ENCODE results near the gene ANKRD40. TPM values are rescaled to one million over a fixed set of nuclear protein-coding genes. Genes with fewer than 3 reads are reported as not detected.
A peak's percentile ranks its signal among the peaks of the same experiment; 100 is the strongest.

ANKRD40 gene
- total RNA-seq, 2 donors from 2014 or later, result 20.1 to 25.1 TPM

GRCh38 chr17:50661795-50662391, 45.8 kb downstream of the ANKRD40 start:
- no peak overlapping the region for H3K4me3 ChIP-seq
- intact Hi-C loops (cut with DNase I), result no loop called here
- no peaks in the 10 kb centered on the region for H3K36me3 ChIP-seq
- H3K4me1 ChIP-seq, result peaks cover 17% of the 10 kb centered on the region
- H3K27me3 ChIP-seq, result no peaks in the 10 kb centered on the region
- DNase-seq, result peak; percentile 88
- peak overlapping the region in 1 of 2 donors; percentile 69 for H3K9ac ChIP-seq (ENCODE audit: low read depth in 2 of 2, low read length in 2 of 2)
- no peak for TF ChIP-seq CTCF (IDR thresholded peaks at IDR 0.05)
- peak overlapping the region; percentile 76 for H3K27ac ChIP-seq
- H3K9me3 ChIP-seq, result no peaks in the 10 kb centered on the region

- no peak for TF ChIP-seq CTCF (IDR thresholded peaks at IDR 0.05)
- Histone ChIP-seq H3K27ac (peak overlapping the region; percentile 76), H3K27me3 (no peaks in the 10 kb centered on the region), H3K36me3 (no peaks in the 10 kb centered on the region), H3K4me3 (no peak overlapping the region), H3K9ac (ENCODE audit: low read depth in 2 of 2, low read length in 2 of 2) (peak overlapping the region in 1 of 2 donors; percentile 69), H3K4me1 (peaks cover 17% of the 10 kb centered on the region), H3K9me3 (no peaks in the 10 kb centered on the region)
- DNase-seq, result no peak
- intact Hi-C loops (cut with DNase I), result no loop called here
These were observed 46.4 kb downstream of the ANKRD40 start for GRCh38 chr17:50661348-50661747.

- Histone ChIP-seq H3K9me3 (no peaks in the 10 kb centered on the region), H3K9ac (ENCODE audit: low read depth in 2 of 2, low read length in 2 of 2) (peak overlapping the region; percentile 28 to 69), H3K27ac (peak overlapping the region; percentile 76), H3K4me1 (peaks cover 17% of the 10 kb centered on the region), H3K36me3 (no peaks in the 10 kb centered on the region), H3K4me3 (no peak overlapping the region), H3K27me3 (no peaks in the 10 kb centered on the region)
- intact Hi-C loops (cut with DNase I), result no loop called here
- no peak for DNase-seq
- TF ChIP-seq CTCF (IDR thresholded peaks at IDR 0.05), result no peak
These were observed 46.8 kb downstream of the ANKRD40 start for GRCh38 chr17:50660887-50661345.

- Histone ChIP-seq H3K27me3 (no peaks in the 10 kb centered on the region), H3K27ac (peak overlapping the region; percentile 76), H3K4me3 (no peak overlapping the region), H3K4me1 (peaks cover 17% of the 10 kb centered on the region), H3K9ac (ENCODE audit: low read depth in 2 of 2, low read length in 2 of 2) (peak overlapping the region; percentile 36 to 69), H3K9me3 (no peaks in the 10 kb centered on the region), H3K36me3 (no peaks in the 10 kb centered on the region)
- intact Hi-C loops (cut with DNase I), result no loop called here
- peak; percentile 80 for DNase-seq
- TF ChIP-seq CTCF (IDR thresholded peaks at IDR 0.05), result no peak
These were observed 47.5 kb downstream of the ANKRD40 start for GRCh38 chr17:50660042-50660886.

- Histone ChIP-seq H3K9me3 (no peaks in the 10 kb centered on the region), H3K27ac (no peak overlapping the region), H3K27me3 (no peaks in the 10 kb centered on the region), H3K4me3 (no peak overlapping the region), H3K36me3 (no peaks in the 10 kb centered on the region), H3K9ac (ENCODE audit: low read depth in 2 of 2, low read length in 2 of 2) (no peak overlapping the region), H3K4me1 (peaks cover 17% of the 10 kb centered on the region)
- intact Hi-C loops (cut with DNase I), result no loop called here
- TF ChIP-seq CTCF (IDR thresholded peaks at IDR 0.05), result no peak
- no peak for DNase-seq
These were observed 48.5 kb downstream of the ANKRD40 start for GRCh38 chr17:50659179-50659578.
